ENCODE data around the gene OTULIN.

OTULIN gene

GRCh38 chr5:14669415-14669814 is 4.9 kb downstream of the OTULIN start:
- no peak for DNase-seq

DNA sequence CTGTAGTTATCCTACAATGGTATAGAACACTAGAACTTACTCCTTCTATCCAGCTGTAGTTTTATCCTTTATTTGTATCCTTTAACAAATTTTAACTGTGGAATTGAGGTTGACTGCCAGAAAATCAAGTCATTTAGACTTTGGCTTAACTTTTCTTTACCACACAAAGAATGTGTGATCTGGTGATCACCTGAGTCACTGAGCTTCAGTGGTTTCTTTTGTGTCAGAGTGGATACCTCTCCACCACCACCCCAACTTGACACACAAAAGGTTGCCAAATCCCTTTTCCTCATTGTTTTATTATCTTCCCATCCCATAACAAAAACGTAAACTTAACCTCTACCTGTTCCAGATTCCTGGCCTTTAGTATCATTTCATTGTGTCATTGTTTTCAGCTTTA is 5.5 kb downstream of the OTULIN start:
- peak; percentile 37 for DNase-seq

DNA sequence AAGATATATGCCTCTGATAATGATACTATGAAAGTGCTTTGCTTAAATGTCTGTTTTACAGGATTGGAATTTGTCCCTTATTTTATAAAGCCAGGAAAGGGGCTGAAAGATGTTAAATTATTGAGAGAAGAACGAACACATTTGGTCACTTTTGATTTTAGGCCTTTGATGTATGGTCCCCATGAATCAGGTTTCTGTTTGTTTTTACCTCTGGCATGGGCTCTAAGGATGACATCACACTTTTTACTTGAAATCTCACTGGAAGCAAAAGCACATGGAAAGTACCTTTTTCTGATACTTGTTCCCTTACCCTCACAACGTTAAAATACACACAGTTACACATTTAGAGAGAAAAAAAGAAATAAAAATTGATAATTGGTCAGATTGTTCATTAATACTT is 6.9 kb downstream of the OTULIN start:
- DNase-seq: peak; percentile 60

DNA sequence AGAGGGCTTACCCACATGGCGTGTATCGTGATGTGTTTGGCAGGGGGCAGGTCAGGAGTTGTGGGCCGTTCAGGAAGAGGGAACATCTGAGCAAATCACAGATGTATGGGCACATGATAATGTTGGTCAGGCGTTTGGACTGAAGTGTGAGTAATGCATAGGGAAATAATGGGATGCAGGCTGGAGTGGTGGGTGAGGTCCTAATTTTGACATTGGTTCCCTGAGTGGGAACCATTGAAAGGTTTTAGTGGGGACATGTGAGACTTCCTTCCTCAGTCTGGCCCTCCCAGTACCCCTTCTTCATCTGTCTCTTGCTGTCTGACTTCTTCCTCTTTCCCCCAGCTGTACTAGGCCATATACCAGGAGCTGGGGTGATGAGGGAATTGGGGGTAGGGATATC is 7.6 kb downstream of the OTULIN start:
- DNase-seq: no peak

- no peak for DNase-seq
Observed at GRCh38 chr5:14672484-14673394, 8.2 kb downstream of the OTULIN start.

DNA sequence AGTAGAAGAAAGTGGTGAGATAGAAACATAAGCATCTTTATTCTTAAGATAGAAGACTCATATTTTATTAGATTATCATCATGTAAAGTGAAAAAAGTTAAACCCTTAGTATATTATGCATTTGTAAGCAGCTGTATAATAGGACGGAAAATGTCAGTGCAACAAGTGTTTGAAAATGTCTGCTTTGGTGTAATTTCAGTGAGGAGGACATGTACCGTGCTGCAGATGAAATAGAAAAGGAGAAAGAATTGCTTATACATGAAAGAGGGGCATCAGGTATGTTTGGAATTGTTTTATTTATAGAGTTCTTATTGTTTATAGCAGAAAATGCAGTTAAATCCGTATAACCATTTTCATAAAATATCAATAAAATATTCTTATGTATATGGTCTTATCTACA is 8.9 kb downstream of the OTULIN start:
- no peak for DNase-seq

GRCh38 chr5:14674983-14675854 is 10.7 kb downstream of the OTULIN start:
- DNase-seq: no peak

GRCh38 chr5:14675865-14676300 is 11.4 kb downstream of the OTULIN start:
- DNase-seq: no peak

DNA sequence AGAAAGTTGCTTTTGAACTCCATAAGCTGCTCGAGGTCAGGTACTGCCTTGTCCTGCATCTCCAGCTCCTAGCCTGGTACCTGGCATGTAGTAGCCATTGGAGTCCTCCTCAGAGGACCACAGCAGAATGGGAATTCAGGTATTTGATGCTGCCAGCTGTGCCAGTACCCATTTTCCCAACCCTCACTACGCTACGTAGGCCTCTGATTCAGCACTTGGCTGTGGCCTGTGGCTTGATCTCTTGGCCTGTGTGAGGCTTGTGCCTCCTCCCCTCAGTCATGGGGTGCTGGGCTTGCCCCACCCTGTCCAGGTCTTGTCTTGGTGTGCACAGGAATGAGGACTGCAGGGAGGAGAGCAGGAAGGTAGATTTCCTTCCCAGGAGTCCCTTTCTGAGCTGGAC is 11.8 kb downstream of the OTULIN start:
- peak; percentile 43 for DNase-seq

- DNase-seq: no peak
Observed at GRCh38 chr5:14678773-14679334, 14.3 kb downstream of the OTULIN start.

DNA sequence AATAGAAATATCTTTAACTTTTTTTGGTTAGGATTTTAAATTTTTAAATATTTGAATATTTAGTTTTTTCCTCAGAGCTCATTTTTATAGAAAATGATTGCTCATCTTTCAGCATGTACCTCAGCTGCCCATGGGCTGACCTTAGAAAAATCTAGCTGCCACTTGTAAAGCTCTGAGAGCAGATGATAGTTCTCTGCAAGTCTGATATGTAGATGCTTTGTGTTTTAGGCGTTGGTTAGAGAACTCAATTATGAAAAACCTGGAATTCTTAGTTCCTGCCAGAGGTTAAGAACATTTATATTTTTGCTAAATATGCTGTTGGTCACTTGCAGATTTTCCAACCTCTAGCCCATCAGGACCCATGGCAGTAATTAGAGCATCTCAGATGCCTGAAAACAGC is 15.1 kb downstream of the OTULIN start:
- DNase-seq: no peak

DNA sequence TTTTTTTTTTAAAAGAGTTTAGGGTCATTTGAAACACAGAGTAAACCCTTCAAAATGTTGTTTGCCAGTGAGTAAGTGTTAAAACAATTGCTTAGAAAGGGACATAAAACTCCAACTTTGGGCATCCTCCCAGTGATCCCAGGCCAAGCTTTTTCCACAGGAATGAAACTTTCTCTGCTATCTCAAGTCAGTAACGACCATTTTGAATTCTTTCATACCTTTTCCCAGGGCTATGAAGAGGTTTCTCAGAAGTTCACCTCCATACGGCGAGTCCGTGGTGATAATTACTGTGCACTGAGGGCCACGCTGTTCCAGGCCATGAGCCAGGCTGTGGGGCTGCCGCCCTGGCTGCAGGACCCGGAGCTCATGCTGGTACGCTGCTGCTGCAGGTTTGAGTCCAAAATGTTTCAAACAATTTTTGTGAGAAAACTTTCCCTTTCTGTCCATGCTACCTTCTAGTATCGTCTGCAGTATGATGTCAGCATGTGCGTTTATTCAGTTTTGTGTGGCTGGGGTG is 16.8 kb downstream of the OTULIN start:
- DNase-seq: no peak

DNA sequence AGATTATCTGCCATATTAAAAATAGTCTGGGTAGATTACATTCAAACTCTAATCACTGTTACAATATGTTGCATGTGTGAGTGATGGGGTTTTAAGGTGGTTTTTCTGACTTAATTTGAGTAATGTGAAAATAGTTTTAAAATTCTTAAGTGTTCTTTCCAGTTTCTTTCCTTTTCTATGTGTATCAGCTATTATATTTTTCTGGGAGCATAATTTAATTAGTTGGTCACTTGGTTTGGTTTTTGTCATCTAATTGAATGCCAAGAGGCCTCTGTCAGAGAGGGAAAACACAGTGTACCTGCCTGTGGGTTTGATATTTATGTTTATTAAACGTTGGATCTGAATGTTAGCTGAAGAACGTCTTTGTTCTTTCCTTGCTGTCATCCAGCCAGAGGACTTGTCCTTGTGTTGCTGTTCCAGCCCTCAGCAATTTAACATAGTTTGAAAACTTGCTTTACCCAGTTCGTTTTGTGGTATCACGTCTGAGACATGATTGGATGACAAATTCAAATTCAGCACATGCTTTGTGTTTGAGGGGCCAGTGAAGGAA is 19.5 kb downstream of the OTULIN start:
- DNase-seq: no peak

DNA sequence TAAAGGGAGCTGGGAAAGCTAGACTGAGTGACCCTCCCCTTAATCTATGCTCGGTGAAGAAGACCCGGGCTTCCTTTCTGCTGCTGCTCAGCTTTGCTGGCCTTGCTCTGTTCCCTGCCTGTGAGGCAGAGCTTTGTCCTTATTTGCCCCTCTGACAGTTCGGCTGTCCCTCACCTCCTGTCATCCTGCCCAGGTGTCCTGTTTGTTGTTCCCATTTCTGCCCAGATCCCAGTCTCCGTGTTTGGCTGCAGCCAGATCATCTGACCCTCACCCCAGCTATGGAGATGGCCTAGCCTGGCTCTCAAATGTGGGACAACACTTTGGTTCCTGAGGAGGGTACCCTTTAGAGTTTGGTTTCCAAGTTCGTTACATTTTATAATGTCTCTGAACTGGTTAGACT is 20.2 kb downstream of the OTULIN start:
- no peak for DNase-seq

GRCh38 chr5:14685757-14686156 is 21.2 kb downstream of the OTULIN start:
- DNase-seq: peak; percentile 70

DNA sequence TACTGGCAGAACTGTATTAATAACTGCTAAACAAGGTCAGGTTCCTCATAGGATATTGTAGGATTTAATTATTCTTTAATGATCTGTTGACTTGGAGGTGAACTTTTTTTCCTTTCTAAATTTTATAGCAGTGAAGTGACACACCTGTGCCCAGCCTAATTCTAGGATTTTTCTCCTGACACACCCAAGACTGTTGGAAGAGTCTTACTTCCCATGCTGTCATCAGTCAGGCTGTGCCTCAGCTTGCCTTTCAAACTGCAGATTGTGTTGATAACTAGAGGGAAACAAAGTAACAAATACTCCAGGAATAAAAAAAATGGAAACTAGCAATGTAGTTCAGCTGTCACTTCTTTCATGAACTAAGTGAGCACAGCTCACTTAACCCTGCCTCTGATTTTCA is 22.0 kb downstream of the OTULIN start:
- DNase-seq: no peak

- DNase-seq: no peak
Observed at GRCh38 chr5:14687023-14687665, 22.6 kb downstream of the OTULIN start.

DNA sequence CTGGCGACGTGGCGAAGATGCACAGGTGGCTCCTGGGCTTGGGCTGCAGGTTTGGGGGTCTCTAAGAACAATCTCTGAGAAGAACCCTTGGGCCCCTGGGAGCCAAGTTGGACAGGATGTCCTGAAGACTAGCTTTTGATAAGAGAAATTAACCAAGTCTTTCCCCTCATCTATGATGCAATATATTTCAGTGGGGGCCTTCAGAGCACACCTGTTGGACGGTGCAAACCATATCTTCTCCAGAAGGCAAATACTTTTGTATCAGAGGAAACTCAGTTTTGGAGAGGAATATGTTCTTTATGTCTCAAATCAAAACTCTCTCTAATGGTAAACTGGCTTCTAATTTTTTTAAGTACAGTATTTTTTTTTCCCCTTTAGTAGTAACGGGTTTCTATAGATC is 28.6 kb downstream of the OTULIN start:
- DNase-seq: no peak

GRCh38 chr5:14695152-14695551 is 30.6 kb downstream of the OTULIN start:
- no peak for DNase-seq

- DNase-seq: no peak
Observed at GRCh38 chr5:14696057-14696456, 31.5 kb downstream of the OTULIN start.

- no peak for DNase-seq
Observed at GRCh38 chr5:14696851-14697250, 32.3 kb downstream of the OTULIN start.

DNA sequence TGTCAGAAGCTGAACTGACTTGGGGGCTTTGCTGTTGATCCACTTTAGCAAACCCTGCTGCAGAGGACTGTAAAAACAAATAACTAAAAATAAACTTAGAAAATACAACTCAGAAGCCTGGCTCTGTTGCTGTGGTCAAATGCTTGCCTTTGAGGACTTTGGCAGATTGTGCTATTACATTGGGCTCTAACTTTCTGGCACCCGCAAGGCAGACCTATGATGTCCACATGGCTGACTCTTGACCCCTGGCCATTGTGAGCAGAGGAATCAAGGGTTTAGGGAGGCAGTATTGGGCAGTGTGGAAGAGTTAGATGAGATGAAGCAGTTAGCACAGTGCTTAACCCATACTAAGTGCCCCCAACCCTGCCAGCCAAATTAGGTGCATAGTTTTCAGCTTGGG is 34.0 kb downstream of the OTULIN start:
- DNase-seq: no peak

GRCh38 chr5:14699159-14699558 is 34.6 kb downstream of the OTULIN start:
- DNase-seq: no peak
